ENCODE measurements around the gene CD163L1. TPM values are rescaled to one million over a fixed set of nuclear protein-coding genes. Genes with fewer than 3 reads are reported as not detected.
"Not testable (repeated sequence)": the region's sequence is repeated elsewhere in the genome, so short reads cannot be mapped to it uniquely, and the experiment has no call there.

Gene CD163L1
- total RNA-seq, 1 experiment from 2014 or later, result 27.0 TPM

GRCh38 chr12:7439579-7440505 is 4.1 kb downstream of the CD163L1 start:
- H4K20me1 ChIP-seq (ENCODE audit: insufficient read depth), result no peaks in the 10 kb centered on the region
- no peaks in the 10 kb centered on the region for H3K27me3 ChIP-seq (ENCODE audit: insufficient read depth, low read length)
- H3K9ac ChIP-seq (ENCODE audit: low read length), result no peak overlapping the region
- DNase-seq (ENCODE audit: low read depth, low spot score) (no peak), ATAC-seq (no peak)
- H3K36me3 ChIP-seq (ENCODE audit: control insufficient read depth in 1 of 2, insufficient read depth in 2 of 2, low read length in 2 of 2), result no peaks in the 10 kb centered on the region
- CTCF ChIA-PET, result no interaction called here
- POLR2A ChIA-PET, result no interaction called here
- TF ChIP-seq SRF (IDR thresholded peaks at IDR 0.05; ENCODE audit: low read depth), result no peak
- TF ChIP-seq ELF1 (IDR thresholded peaks at IDR 0.05; ENCODE audit: borderline replicate concordance, low read depth), result no peak
- TF ChIP-seq, protein P1, sequence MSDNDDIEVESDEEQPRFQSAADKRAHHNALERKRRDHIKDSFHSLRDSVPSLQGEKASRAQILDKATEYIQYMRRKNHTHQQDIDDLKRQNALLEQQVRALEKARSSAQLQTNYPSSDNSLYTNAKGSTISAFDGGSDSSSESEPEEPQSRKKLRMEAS (IDR thresholded peaks at IDR 0.05), result no peak
- TF ChIP-seq ZFX (IDR thresholded peaks at IDR 0.05), result no peak
- TF ChIP-seq JUND (IDR thresholded peaks at IDR 0.05), result no peak
- TF ChIP-seq POLR2AphosphoS5 (IDR thresholded peaks at IDR 0.05; ENCODE audit: low read depth, low read length), result no peak
- no peak for TF ChIP-seq RAD21 (IDR thresholded peaks at IDR 0.05; ENCODE audit: low read depth)
- no peak for TF ChIP-seq EZH2 (IDR thresholded peaks at IDR 0.05)
- TF ChIP-seq SP1 (IDR thresholded peaks at IDR 0.05; ENCODE audit: low read depth), result no peak
- no peak for TF ChIP-seq EZH2phosphoT487 (IDR thresholded peaks at IDR 0.05; ENCODE audit: borderline replicate concordance)
- TF ChIP-seq YY1 (IDR thresholded peaks at IDR 0.05; ENCODE audit: extremely low read depth, insufficient replicate concordance, low read depth, low read length), result no peak
- TF ChIP-seq ZNF274 (IDR thresholded peaks at IDR 0.05; ENCODE audit: low read depth, low read length), result no peak
- TF ChIP-seq, protein P2, sequence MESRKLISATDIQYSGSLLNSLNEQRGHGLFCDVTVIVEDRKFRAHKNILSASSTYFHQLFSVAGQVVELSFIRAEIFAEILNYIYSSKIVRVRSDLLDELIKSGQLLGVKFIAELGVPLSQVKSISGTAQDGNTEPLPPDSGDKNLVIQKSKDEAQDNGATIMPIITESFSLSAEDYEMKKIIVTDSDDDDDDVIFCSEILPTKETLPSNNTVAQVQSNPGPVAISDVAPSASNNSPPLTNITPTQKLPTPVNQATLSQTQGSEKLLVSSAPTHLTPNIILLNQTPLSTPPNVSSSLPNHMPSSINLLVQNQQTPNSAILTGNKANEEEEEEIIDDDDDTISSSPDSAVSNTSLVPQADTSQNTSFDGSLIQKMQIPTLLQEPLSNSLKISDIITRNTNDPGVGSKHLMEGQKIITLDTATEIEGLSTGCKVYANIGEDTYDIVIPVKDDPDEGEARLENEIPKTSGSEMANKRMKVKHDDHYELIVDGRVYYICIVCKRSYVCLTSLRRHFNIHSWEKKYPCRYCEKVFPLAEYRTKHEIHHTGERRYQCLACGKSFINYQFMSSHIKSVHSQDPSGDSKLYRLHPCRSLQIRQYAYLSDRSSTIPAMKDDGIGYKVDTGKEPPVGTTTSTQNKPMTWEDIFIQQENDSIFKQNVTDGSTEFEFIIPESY (IDR thresholded peaks at IDR 0.05; ENCODE audit: extremely low read depth, insufficient replicate concordance, low read length), result no peak
- TF ChIP-seq FOSL1 (IDR thresholded peaks at IDR 0.05; ENCODE audit: low read depth), result no peak
- TF ChIP-seq, protein P3, sequence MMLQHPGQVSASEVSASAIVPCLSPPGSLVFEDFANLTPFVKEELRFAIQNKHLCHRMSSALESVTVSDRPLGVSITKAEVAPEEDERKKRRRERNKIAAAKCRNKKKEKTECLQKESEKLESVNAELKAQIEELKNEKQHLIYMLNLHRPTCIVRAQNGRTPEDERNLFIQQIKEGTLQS (IDR thresholded peaks at IDR 0.05), result no peak
- intact Hi-C loops (cut with micrococcal nuclease), result no loop called here
- H3K9me2 ChIP-seq (ENCODE audit: insufficient read depth), result no peaks in the 10 kb centered on the region
- no peak overlapping the region for H3K4me3 ChIP-seq (replicated peaks in 1 of 2; ENCODE audit: low read depth in 1 of 2, low read length in 2 of 2)
- BruUV-seq (replicated peaks), result no TSS peak
- no peaks in the 10 kb centered on the region for H3K79me2 ChIP-seq (ENCODE audit: insufficient read depth, low read length)
- no peaks in the 10 kb centered on the region for H3K4me1 ChIP-seq (ENCODE audit: control insufficient read depth in 1 of 2, insufficient read depth in 2 of 2, low read length in 2 of 2)
- RAD21 ChIA-PET (ENCODE audit: low non-redundant PET in 1 of 2, low total read pairs in 2 of 2, uncharacterized antibody in 2 of 2, unreplicated experiment in 2 of 2), result no interaction called here
- no peaks in the 10 kb centered on the region for H3K9me3 ChIP-seq (ENCODE audit: control insufficient read depth in 1 of 2, insufficient read depth in 1 of 2, low read depth in 1 of 2, low read length in 2 of 2)
- H3K4me2 ChIP-seq (ENCODE audit: low read length), result no peak overlapping the region
- no peak overlapping the region for H2AFZ ChIP-seq (ENCODE audit: low read depth, low read length, poor library complexity, severe bottlenecking)
- no peak overlapping the region for H3K27ac ChIP-seq (ENCODE audit: low read depth, low read length)

DNA sequence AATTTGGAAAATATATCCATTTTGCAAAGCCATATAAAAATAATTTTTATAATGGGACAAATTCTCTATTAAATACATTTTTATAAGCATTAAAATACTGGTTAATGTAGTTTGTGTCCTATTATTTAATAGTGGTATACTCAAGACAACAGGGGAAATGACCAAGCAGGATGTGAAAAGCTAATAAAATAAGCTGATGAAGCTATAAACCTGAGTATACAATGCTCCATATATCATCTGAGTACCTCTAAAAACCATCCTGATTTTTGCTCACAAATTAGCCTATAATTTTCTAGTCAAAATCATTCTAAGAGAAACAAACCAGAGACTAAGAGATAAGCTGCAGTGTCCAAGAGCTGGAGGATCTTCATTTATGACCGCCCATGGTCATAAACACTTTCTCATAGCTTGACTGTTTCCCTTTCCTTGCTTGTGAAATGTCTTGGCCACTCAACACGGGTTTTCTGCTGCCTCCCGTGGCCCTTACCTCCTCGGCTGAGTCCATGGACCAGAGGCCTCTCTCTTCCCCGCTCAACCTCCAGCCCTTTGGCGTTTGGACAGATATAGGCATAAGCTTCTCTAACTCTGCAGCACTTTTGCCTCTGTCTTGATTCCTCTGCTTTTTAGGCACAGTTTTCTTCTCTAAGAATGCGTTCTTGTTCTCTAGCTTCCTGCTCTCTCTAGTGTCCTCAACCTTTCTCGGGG is 5.5 kb downstream of the CD163L1 start:
- BruUV-seq (replicated peaks); H3K27me3 ChIP-seq (ENCODE audit: insufficient read depth, low read length); H2AFZ ChIP-seq (ENCODE audit: low read depth, low read length, poor library complexity, severe bottlenecking); intact Hi-C loops (cut with micrococcal nuclease); POLR2A ChIA-PET; H3K4me1 ChIP-seq (ENCODE audit: control insufficient read depth in 1 of 2, insufficient read depth in 2 of 2, low read length in 2 of 2); H3K9me3 ChIP-seq (ENCODE audit: control insufficient read depth in 1 of 2, insufficient read depth in 1 of 2, low read depth in 1 of 2, low read length in 2 of 2); H3K36me3 ChIP-seq (ENCODE audit: control insufficient read depth in 1 of 2, insufficient read depth in 2 of 2, low read length in 2 of 2); H3K4me3 ChIP-seq (replicated peaks in 1 of 2; ENCODE audit: low read depth in 1 of 2, low read length in 2 of 2); H3K9me2 ChIP-seq (ENCODE audit: insufficient read depth); RAD21 ChIA-PET (ENCODE audit: low non-redundant PET in 1 of 2, low total read pairs in 2 of 2, uncharacterized antibody in 2 of 2, unreplicated experiment in 2 of 2); H3K27ac ChIP-seq (ENCODE audit: low read depth, low read length); ATAC-seq; DNase-seq (ENCODE audit: low read depth, low spot score); H3K79me2 ChIP-seq (ENCODE audit: insufficient read depth, low read length); H4K20me1 ChIP-seq (ENCODE audit: insufficient read depth); H3K4me2 ChIP-seq (ENCODE audit: low read length); H3K9ac ChIP-seq (ENCODE audit: low read length): not testable (repeated sequence)
- CTCF ChIA-PET, result interaction anchor here (1.2 kb wide), 1 partner anchor 201 kb away, joined by 3 read pairs; no protein-coding TSS in a partner anchor

Measured in HCT116 (cell line).